ENCODE data around the gene LINC00237. TPM values are rescaled to one million over a fixed set of nuclear protein-coding genes. Genes with fewer than 3 reads are reported as not detected.

Gene LINC00237
- total RNA-seq, 2 donors from 2014 or later = not detected

DNA sequence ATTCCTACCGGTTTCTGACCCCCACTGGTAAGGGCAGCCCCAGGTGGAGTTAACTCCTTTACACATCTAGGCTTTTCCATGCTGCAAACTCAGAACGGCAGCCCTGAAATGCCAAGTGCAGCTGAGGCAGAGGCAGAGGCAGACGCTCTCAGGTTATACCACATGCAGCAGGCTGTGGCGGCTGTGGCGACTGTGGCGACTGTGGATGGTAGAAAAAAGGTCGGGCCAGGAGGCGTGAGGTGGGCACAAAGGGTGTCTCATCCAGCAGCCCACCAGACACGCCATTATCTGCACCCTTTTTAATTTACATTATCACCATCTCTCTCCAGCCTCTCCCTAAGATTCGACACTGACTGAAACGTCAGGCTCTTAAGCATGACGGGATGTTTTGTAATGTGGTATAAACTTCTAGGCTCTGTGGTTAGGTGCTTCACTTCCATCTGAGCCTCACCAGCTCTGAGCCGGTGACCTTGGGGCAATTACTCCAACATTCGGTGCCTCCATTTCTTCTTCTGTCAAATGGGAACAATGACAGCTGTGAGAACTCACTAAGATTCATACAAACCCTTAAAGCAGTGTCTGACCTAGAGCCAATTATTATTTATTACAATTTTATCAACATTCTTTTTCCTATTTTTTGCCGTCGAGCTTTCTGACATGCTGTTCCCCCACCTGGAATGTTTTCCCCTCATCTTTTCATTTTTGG, 27.9 kb upstream of the LINC00237 start:
- no peak for ATAC-seq (replicated peaks)
- Mint-ChIP-seq H3K27ac (no peak overlapping the region), H3K4me3 (no peak overlapping the region), H3K9me3 (no peaks in the 10 kb centered on the region), H3K36me3 (ENCODE audit: low read depth) (peaks cover 60% of the 10 kb centered on the region), H3K4me1 (no peaks in the 10 kb centered on the region), H3K27me3 (no peaks in the 10 kb centered on the region)

DNA sequence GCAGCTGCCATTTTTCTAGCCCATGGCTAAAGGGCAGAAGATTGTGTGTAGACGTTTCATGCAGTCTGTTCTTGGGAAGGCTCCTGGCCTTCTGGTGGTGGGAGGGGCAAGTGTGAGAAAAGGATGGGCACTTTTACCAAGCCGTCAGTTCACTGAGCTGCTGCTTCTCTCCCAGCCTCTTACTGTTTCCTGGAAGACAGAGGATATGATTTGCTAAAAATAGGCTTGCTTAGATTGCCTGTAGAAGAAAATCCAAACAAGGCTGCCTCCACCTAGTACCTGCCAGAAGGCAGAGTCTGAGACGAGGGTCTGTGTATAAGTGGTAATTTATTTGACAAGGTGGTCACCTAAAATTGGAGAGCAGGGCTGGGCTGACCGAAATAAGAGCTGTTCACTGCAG, 27.2 kb upstream of the LINC00237 start:
- Mint-ChIP-seq H3K9me3 (no peaks in the 10 kb centered on the region), H3K4me1 (no peaks in the 10 kb centered on the region), H3K36me3 (ENCODE audit: low read depth) (peaks cover 53% of the 10 kb centered on the region), H3K27ac (no peak overlapping the region), H3K4me3 (no peak overlapping the region), H3K27me3 (no peaks in the 10 kb centered on the region)
- ATAC-seq (replicated peaks) = no peak

DNA sequence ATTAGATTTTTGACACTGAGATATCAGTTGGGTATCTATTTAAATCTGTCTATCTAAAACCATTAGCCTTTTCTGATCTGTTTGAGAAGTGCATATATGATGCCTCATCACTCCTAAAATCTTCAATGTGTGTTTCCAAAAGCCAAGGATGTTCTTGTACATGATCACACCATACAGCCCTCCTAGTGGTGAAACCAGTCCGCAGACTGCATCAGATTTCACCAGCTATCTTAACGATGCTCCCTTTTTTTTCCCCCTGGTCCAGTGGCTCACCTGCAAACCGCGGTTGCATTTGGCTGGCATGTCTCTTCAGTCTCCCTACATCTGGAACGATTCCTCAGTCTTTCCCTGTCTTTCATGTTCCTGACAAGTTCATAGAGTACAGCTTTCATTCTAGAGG, 23.7 kb upstream of the LINC00237 start:
- Mint-ChIP-seq H3K27me3 (no peaks in the 10 kb centered on the region), H3K27ac (no peak overlapping the region), H3K36me3 (ENCODE audit: low read depth) (peaks cover 21% of the 10 kb centered on the region), H3K9me3 (no peaks in the 10 kb centered on the region), H3K4me1 (peaks cover 15% of the 10 kb centered on the region), H3K4me3 (no peak overlapping the region)
- ATAC-seq (replicated peaks) = no peak

DNA sequence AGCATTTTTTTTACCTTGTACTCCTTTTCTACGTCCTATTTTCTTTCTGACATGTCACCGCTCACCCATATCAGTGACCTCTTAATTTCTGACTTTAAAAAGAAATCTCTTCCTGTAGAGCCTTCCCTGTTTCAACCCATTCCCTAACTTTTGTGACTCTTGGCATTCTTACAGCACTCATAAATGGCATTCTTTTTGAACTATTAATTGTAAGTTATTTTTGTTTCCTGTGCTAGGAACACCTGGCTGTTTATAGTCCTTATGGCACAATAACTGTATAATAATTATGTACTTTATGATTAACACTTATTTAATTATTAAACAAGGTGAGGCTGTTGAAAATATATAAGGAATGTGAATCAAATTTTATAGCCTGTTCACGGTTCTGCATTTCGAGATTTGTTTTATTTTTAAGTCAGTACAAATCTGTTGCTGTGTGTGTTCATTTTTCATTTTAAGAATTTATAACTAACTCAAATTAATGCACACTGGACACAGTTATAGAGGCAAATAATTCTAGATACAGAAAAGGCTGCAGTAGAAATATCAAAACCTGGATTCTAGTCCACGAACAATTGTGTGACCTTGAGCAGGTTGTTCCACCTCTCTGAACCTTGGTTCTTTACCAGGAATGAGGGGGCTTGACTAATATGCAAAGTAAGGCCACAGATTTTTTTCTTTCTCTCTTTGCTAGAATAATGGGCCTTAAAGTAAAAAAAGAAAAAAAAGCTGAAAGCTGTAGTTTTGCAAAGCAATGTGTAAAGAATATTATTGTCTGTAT, 21.2 kb upstream of the LINC00237 start:
- peaks cover 15% of the 10 kb centered on the region for H3K4me1 Mint-ChIP-seq
- H3K27ac Mint-ChIP-seq = no peak overlapping the region
- H3K36me3 Mint-ChIP-seq (ENCODE audit: low read depth) = peaks cover 3% of the 10 kb centered on the region
- peak overlapping the region; percentile 89 for H3K4me3 Mint-ChIP-seq
- peaks cover 3% of the 10 kb centered on the region for H3K27me3 Mint-ChIP-seq
- no peak for ATAC-seq (replicated peaks)
- H3K9me3 Mint-ChIP-seq = no peaks in the 10 kb centered on the region

DNA sequence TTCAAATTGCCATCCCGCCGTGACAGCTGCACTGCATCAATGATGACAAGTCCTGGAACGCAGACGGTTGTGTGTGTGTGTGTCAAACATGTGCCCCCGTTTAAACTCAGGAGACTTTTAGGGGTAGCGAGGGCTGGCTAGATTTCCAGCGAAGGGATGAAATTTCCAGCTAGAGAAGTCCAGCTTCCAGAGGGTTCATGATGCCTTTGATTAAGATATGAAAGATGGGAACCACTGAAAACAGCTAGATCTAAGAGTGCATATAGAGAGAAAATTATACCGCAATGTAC, 20.4 kb upstream of the LINC00237 start:
- Mint-ChIP-seq H3K36me3 (ENCODE audit: low read depth) (no peaks in the 10 kb centered on the region), H3K27me3 (peaks cover 6% of the 10 kb centered on the region), H3K4me3 (peak overlapping the region; percentile 89), H3K27ac (peak overlapping the region; percentile 81), H3K9me3 (no peaks in the 10 kb centered on the region), H3K4me1 (peaks cover 15% of the 10 kb centered on the region)
- ATAC-seq (replicated peaks) = no peak

DNA sequence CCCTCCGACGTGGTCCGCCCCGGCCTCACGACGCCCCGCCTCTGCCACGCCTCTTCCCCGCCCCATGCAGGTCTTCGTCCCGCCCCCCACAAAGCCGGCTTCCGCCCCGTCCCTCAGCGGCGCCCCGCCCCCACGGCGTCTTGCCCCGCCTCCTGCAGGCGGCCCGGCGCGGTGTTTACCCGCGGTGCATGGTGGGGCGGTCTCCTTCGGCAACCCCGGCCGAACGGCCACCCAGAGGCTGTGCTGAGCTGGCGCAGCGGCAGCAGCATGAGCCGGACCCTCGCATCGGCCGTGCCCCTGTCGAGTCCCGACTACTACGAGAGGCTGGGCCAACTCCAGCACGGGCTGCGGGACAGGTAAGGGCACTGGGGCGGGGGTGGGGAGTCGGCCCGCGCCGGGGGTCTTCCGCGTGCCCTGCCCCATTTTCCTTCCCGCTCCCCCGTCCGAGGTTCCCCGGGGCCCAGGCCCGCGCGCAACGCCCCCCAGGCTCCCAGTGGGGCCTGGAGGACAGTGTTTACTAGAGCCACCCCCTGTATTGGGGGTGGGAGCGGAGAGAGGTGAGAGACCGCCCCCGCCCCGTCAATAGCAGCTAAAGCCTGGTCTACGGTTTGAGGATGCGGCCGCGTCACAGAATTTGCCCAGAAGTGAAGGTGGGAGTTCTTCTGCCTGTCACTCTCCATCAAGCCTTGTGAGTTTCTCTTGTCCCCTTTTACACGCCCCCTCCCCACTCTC, 19.9 kb upstream of the LINC00237 start, which contains the start of gene KIZ:
TSS of gene KIZ (plus strand) at position 234 of the 732 bp plus-strand sequence. CDS start at position 268, 34 bp downstream.
- H3K36me3 Mint-ChIP-seq (ENCODE audit: low read depth) = no peaks in the 10 kb centered on the region
- H3K27ac Mint-ChIP-seq = peak within 1 kb of the TSS; percentile 81
- H3K27me3 Mint-ChIP-seq = peaks cover 7% of the 10 kb centered on the region
- H3K9me3 Mint-ChIP-seq = no peaks in the 10 kb centered on the region
- H3K4me1 Mint-ChIP-seq = peaks cover 15% of the 10 kb centered on the region
- H3K4me3 Mint-ChIP-seq = peak within 1 kb of the TSS; percentile 89
- peak; percentile 97 for ATAC-seq (replicated peaks)

DNA sequence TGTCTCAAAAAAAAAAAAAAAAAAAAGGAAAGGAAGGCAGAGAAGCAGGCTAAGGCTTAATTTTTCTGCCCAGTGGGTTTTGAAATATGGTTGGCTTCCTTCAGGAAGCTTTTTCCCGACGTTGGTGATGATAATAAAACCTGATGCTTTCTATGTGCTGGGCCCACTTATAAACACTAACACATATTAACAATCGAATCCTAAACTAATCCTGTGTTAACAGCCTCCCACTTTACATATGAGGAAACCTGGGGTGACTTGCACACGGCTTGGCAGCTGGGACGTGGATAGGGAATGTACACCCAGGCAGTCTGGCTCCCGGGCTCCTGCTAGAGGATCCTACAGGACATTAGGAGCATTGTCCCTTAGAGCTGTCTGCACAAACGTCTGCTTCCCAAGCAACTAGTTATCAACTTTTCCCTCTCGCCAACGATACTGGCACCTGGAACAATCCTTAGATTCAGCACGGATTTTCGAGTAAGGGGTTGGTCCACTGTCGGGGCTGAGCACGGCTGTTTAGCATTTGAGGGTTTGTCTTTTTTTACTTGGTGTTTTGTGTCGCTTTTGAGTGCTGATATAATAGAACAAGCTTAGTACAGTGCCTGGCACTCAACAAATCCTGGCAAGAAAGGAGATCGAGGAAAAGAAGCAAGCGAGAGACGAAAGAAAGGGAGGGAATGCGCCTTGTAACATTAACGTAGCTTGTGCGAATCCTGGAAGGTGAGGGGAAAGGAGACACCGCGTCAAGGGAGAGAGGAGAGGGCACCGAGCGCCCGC, 19.1 kb upstream of the LINC00237 start:
- Mint-ChIP-seq H3K9me3 (no peaks in the 10 kb centered on the region), H3K4me3 (peak overlapping the region; percentile 89), H3K4me1 (peaks cover 15% of the 10 kb centered on the region), H3K27ac (peak overlapping the region; percentile 70), H3K27me3 (peaks cover 12% of the 10 kb centered on the region), H3K36me3 (ENCODE audit: low read depth) (no peaks in the 10 kb centered on the region)
- peak; percentile 14 for ATAC-seq (replicated peaks)

DNA sequence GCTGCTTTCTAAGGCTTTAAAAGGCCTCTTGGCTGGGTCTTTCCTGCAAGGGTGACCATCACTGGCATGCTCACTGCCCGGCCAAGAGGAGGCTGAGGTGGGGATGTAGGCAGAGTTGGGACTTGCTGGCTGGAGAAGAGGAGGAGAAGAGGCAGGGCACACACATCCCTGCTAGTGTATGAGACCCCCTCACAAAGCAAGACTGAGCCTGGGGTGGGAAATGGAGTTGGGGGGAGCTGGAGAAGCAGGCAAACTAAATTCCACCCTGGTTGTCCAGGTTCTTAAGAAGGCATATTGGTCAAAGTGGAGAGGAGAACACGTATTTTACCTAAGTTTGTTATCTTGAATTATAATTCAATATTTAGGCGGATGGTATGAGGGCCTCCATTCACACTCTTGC, 18.0 kb upstream of the LINC00237 start:
- peaks cover 12% of the 10 kb centered on the region for H3K27me3 Mint-ChIP-seq
- peak overlapping the region; percentile 13 for H3K4me3 Mint-ChIP-seq
- no peaks in the 10 kb centered on the region for H3K9me3 Mint-ChIP-seq
- no peak overlapping the region for H3K27ac Mint-ChIP-seq
- no peak for ATAC-seq (replicated peaks)
- H3K4me1 Mint-ChIP-seq = peaks cover 15% of the 10 kb centered on the region
- no peaks in the 10 kb centered on the region for H3K36me3 Mint-ChIP-seq (ENCODE audit: low read depth)

DNA sequence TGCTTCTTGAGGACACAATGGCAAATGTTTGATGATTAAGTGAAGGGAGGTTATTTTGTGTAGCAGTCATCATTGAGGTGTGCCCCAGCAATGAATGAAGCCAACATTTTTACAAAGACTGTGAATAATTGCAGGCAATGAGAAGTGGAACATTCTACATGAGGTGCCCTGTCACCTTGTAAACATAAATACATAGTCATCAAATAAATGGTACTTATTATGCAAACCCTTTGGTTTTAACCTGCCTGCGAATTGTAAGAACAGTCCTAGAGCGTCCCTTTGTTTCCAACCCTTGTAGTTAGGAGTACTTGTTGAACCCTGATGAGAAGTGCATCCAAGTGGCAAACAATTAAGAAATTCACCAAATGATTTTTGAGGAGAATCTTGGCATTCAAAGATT, 12.6 kb upstream of the LINC00237 start:
- Mint-ChIP-seq H3K36me3 (ENCODE audit: low read depth) (no peaks in the 10 kb centered on the region), H3K27me3 (peaks cover 31% of the 10 kb centered on the region), H3K4me1 (no peaks in the 10 kb centered on the region), H3K9me3 (no peaks in the 10 kb centered on the region), H3K4me3 (no peak overlapping the region), H3K27ac (no peak overlapping the region)
- ATAC-seq (replicated peaks) = no peak

DNA sequence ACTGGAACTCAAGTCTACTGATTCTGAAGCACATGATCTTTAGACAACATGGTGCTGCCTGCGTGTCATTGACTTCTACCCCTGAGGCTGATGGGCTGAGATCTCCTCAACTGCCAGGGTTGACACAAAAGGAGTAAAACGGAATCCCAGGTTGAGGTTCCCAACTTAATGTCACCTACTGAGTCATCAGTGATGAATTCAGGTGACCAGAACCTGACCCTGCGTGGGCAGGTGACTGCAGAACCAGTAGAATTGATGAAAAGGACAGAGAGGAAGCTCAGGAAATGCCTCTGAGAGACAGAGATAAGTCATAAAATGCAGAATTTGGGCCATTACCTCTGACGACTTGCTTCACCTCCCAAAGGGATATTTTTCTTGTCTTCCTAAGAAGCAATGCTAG, 12.0 kb upstream of the LINC00237 start:
- Mint-ChIP-seq H3K27ac (no peak overlapping the region), H3K9me3 (no peaks in the 10 kb centered on the region), H3K4me3 (no peak overlapping the region), H3K36me3 (ENCODE audit: low read depth) (no peaks in the 10 kb centered on the region), H3K4me1 (no peaks in the 10 kb centered on the region), H3K27me3 (peaks cover 35% of the 10 kb centered on the region)
- ATAC-seq (replicated peaks) = peak; percentile 39

DNA sequence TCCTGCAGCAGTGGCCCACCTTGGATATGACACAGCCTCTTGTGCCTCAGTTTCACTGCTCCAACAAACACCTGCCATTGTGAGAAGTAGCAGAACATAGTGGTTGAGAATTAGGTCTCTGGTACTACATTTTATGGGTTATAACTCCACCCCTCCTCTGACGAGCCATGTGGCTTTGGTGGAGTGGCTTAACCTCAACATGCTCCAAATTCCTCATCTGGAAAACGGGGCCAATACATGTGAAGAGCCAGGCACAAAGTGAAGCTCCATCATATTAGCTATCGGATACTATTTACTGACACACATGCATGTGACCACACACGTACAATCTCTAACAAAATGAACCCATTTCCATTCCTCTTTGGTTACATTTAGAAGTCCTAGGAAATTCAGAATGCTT, 11.4 kb upstream of the LINC00237 start:
- no peaks in the 10 kb centered on the region for H3K9me3 Mint-ChIP-seq
- no peaks in the 10 kb centered on the region for H3K36me3 Mint-ChIP-seq (ENCODE audit: low read depth)
- peaks cover 34% of the 10 kb centered on the region for H3K27me3 Mint-ChIP-seq
- no peak for ATAC-seq (replicated peaks)
- H3K4me1 Mint-ChIP-seq = no peaks in the 10 kb centered on the region
- H3K27ac Mint-ChIP-seq = no peak overlapping the region
- no peak overlapping the region for H3K4me3 Mint-ChIP-seq

DNA sequence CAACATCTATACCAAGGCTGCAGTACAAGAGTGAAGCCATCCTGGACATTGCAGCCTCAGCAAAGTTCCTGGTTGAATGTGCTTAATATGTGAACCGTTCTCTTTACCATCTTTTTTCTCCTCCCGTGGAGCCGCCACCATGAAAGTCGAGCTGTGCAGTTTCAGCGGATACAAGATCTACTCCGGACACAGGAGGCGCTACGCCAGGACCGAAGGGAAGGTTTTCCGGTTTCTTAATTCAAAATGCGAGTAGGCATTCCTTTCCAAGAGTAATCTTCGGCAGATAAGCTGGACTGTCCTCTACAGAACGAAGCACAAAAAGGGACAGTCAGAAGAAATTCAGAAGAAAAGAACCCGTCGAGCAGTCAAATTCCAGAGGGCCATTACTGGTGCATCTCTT, 8.4 kb upstream of the LINC00237 start:
- Mint-ChIP-seq H3K4me3 (no peak overlapping the region), H3K27ac (no peak overlapping the region), H3K9me3 (no peaks in the 10 kb centered on the region), H3K27me3 (peaks cover 29% of the 10 kb centered on the region), H3K36me3 (ENCODE audit: low read depth) (no peaks in the 10 kb centered on the region), H3K4me1 (no peaks in the 10 kb centered on the region)
- no peak for ATAC-seq (replicated peaks)

DNA sequence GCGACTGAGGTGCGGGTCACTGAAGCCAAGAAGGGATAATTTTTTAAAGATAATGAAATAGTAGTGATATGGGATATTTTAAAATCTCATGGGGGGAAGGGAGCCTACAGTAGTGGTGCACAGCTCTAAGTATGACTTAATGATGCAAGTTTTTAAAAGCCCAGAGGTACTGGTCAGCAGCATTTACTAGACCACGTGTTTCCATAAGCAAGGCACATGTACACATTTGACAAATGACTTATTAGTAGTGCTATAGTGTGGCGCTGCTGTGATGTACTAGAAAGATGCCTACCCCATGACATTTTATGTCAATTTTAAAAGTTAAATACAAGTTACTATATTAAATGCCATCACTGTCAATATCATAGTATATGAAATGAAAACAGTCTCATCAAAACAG, 7.5 kb upstream of the LINC00237 start:
- no peak overlapping the region for H3K27ac Mint-ChIP-seq
- H3K4me3 Mint-ChIP-seq = no peak overlapping the region
- H3K36me3 Mint-ChIP-seq (ENCODE audit: low read depth) = no peaks in the 10 kb centered on the region
- peaks cover 29% of the 10 kb centered on the region for H3K27me3 Mint-ChIP-seq
- no peaks in the 10 kb centered on the region for H3K9me3 Mint-ChIP-seq
- H3K4me1 Mint-ChIP-seq = no peaks in the 10 kb centered on the region
- ATAC-seq (replicated peaks) = no peak

DNA sequence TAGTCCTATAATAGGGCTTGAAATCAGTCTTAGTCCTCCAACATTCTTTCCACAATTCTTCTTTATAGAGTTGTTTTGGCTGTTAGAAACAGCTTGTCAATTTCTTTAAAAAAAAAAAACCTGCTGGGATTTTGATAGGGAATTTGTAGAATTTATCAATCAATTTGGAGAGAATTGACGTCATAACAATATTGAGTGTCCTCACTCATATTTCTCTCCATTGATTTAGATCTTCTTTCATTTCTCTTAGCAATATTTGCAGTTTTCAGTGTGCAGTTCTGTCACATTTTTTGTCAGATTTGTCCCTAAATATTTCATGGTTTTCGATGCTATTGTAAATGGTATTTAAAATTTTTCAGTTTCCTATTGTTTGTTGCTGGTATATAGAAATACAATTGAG, 5.3 kb upstream of the LINC00237 start:
- no peak for ATAC-seq (replicated peaks)
- Mint-ChIP-seq H3K27ac (no peak overlapping the region), H3K36me3 (ENCODE audit: low read depth) (no peaks in the 10 kb centered on the region), H3K4me1 (no peaks in the 10 kb centered on the region), H3K4me3 (no peak overlapping the region), H3K27me3 (peaks cover 30% of the 10 kb centered on the region), H3K9me3 (no peaks in the 10 kb centered on the region)
